Endothelial cell (in vitro differentiated cells): Measurements from ENCODE around the gene SMARCA2. TPM values are rescaled to one million over a fixed set of nuclear protein-coding genes. Genes with fewer than 3 reads are reported as not detected.

Experiments
- DNase-seq: peaks from one replicate; pipeline ENCODE4 v3.0.0; 2021; ENCODE audit warnings: low spot score
- H3K27ac Mint-ChIP-seq: one replicate; pipeline ENCODE4 v1.8.0; 2021; ENCODE audit warnings: mixed read lengths, inconsistent platforms; ENCODE audit not compliant: unreplicated experiment
- H3K27me3 Mint-ChIP-seq: one replicate; pipeline ENCODE4 v1.8.0; 2021; ENCODE audit warnings: mild to moderate bottlenecking, moderate library complexity, mixed read lengths, inconsistent platforms; ENCODE audit not compliant: unreplicated experiment
- H3K36me3 Mint-ChIP-seq: one replicate; pipeline ENCODE4 v1.8.0; 2021; ENCODE audit warnings: mild to moderate bottlenecking, low read depth, mixed read lengths, inconsistent platforms; ENCODE audit not compliant: unreplicated experiment
- H3K4me1 Mint-ChIP-seq: one replicate; pipeline ENCODE4 v1.8.0; 2021; ENCODE audit warnings: mild to moderate bottlenecking, mixed read lengths, inconsistent platforms; ENCODE audit not compliant: unreplicated experiment
- H3K4me3 Mint-ChIP-seq: one replicate; pipeline ENCODE4 v1.8.0; 2021; ENCODE audit warnings: mild to moderate bottlenecking, mixed read lengths, inconsistent platforms; ENCODE audit not compliant: unreplicated experiment
- H3K9me3 Mint-ChIP-seq: one replicate; pipeline ENCODE4 v1.8.0; 2021; ENCODE audit warnings: mixed read lengths, inconsistent platforms; ENCODE audit not compliant: unreplicated experiment
- total RNA-seq: library from RNA; stranded (reverse); fragmentation: NEBNext Ultra II Directional; extraction: Animal tissue kit (Norgen Biotek cat#: 25700); gene quantifications from one replicate; pipeline ENCODE4 v1.2.1, GENCODE V29; 2021; ENCODE audit not compliant: unreplicated experiment
- TF ChIP-seq, protein P1 (sequence below): fragments of 200-600 bp; sonication (generic); IDR thresholded peaks from one replicate; pipeline ENCODE4 v1.5.0; 2021; ENCODE audit warnings: antibody characterized with exemption; ENCODE audit not compliant: unreplicated experiment

Gene SMARCA2
- total RNA-seq, 1 donor from 2014 or later, result 43.7 TPM

GRCh38 chr9:2026220-2026997 lies 11.3 kb downstream of the SMARCA2 start:
- Mint-ChIP-seq H3K27me3 (no peaks in the 10 kb centered on the region), H3K4me1 (peaks cover 19% of the 10 kb centered on the region), H3K9me3 (no peaks in the 10 kb centered on the region), H3K4me3 (no peak overlapping the region), H3K27ac (no peak overlapping the region), H3K36me3 (no peaks in the 10 kb centered on the region)
- TF ChIP-seq, protein P1, sequence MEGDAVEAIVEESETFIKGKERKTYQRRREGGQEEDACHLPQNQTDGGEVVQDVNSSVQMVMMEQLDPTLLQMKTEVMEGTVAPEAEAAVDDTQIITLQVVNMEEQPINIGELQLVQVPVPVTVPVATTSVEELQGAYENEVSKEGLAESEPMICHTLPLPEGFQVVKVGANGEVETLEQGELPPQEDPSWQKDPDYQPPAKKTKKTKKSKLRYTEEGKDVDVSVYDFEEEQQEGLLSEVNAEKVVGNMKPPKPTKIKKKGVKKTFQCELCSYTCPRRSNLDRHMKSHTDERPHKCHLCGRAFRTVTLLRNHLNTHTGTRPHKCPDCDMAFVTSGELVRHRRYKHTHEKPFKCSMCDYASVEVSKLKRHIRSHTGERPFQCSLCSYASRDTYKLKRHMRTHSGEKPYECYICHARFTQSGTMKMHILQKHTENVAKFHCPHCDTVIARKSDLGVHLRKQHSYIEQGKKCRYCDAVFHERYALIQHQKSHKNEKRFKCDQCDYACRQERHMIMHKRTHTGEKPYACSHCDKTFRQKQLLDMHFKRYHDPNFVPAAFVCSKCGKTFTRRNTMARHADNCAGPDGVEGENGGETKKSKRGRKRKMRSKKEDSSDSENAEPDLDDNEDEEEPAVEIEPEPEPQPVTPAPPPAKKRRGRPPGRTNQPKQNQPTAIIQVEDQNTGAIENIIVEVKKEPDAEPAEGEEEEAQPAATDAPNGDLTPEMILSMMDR, result no peak
- DNase-seq, result no peak

- no peak overlapping the region for H3K27ac Mint-ChIP-seq
- TF ChIP-seq, protein P1, result no peak
- no peak for DNase-seq
- H3K9me3 Mint-ChIP-seq, result no peaks in the 10 kb centered on the region
- H3K4me1 Mint-ChIP-seq, result peaks cover 14% of the 10 kb centered on the region
- no peaks in the 10 kb centered on the region for H3K36me3 Mint-ChIP-seq
- no peak overlapping the region for H3K4me3 Mint-ChIP-seq
- H3K27me3 Mint-ChIP-seq, result no peaks in the 10 kb centered on the region
Measured at GRCh38 chr9:2027543-2028160, 12.5 kb downstream of the SMARCA2 start.

DNA sequence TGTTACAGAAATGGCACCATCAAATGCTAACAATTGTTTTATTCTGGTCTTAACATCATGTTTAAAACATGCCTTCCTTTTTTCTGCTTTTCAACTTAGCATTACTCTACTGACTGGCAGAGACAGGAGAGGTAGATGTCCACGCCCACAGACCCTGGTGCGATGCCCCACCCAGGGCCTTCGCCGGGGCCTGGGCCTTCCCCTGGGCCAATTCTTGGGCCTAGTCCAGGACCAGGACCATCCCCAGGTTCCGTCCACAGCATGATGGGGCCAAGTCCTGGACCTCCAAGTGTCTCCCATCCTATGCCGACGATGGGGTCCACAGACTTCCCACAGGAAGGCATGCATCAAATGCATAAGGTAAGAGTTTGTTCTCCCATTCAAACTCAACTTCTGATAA lies 13.7 kb downstream of the SMARCA2 start:
- Mint-ChIP-seq H3K27me3 (no peaks in the 10 kb centered on the region), H3K9me3 (no peaks in the 10 kb centered on the region), H3K4me3 (no peak overlapping the region), H3K36me3 (no peaks in the 10 kb centered on the region), H3K27ac (no peak overlapping the region), H3K4me1 (peaks cover 4% of the 10 kb centered on the region)
- DNase-seq, result no peak
- TF ChIP-seq, protein P1, result no peak

- Mint-ChIP-seq H3K4me3 (no peak overlapping the region), H3K36me3 (no peaks in the 10 kb centered on the region), H3K9me3 (no peaks in the 10 kb centered on the region), H3K27me3 (no peaks in the 10 kb centered on the region), H3K27ac (no peak overlapping the region), H3K4me1 (peaks cover 4% of the 10 kb centered on the region)
- no peak for DNase-seq
- TF ChIP-seq, protein P1, result no peak
Measured at GRCh38 chr9:2029666-2030170, 14.6 kb downstream of the SMARCA2 start.

- H3K27me3 Mint-ChIP-seq, result no peaks in the 10 kb centered on the region
Measured at GRCh38 chr9:2032234-2032633, 17.1 kb downstream of the SMARCA2 start.

More at GRCh38 chr9:2032234-2032633, 17.1 kb downstream of the SMARCA2 start:
- TF ChIP-seq, protein P1, result no peak
- no peaks in the 10 kb centered on the region for H3K4me1 Mint-ChIP-seq
- no peak for DNase-seq
- H3K9me3 Mint-ChIP-seq, result no peaks in the 10 kb centered on the region
- H3K27ac Mint-ChIP-seq, result no peak overlapping the region
- H3K4me3 Mint-ChIP-seq, result no peak overlapping the region
- H3K36me3 Mint-ChIP-seq, result no peaks in the 10 kb centered on the region
